ACHN (cell line): ENCODE measurements around the gene CALHM2.
A peak's percentile ranks its signal among the peaks of the same experiment; 100 is the strongest.
"Not testable (repeated sequence)": the region's sequence is repeated elsewhere in the genome, so short reads cannot be mapped to it uniquely, and the experiment has no call there.

ENCODE experiments used
- DNase-seq: peaks from one replicate; pipeline ENCODE4 v3.0.0-alpha.2; 2015
- in situ Hi-C: cut with HindIII; loops from 2 replicates; pipeline ENCODE4 v1.10.0; 2017; ENCODE audit warnings: low sequenced_read_pairs, low pct_ligation_motif_present, low pct_unique_long_range_greater_than_20kb

The CALHM2 gene

GRCh38 chr10:103451831-103452505 is at the start of gene CALHM2:
Gene CALHM2, minus strand, starts transcription at chr10:103452370. Its CDS starts 2,429 bp downstream, at chr10:103449941.
- in situ Hi-C loops, result no loop called here
- DNase-seq, result peak; percentile 52

GRCh38 chr10:103501186-103501585 is 49.0 kb upstream of the CALHM2 start:
- no peak for DNase-seq
- in situ Hi-C loops, result no loop called here

- in situ Hi-C loops, result no loop called here
- DNase-seq, result no peak
These were observed 48.3 kb upstream of the CALHM2 start for GRCh38 chr10:103500481-103500880.

GRCh38 chr10:103499881-103500280 is 47.7 kb upstream of the CALHM2 start:
- in situ Hi-C loops, result no loop called here
- no peak for DNase-seq

- DNase-seq, result no peak
- in situ Hi-C loops, result no loop called here
These were observed 46.9 kb upstream of the CALHM2 start for GRCh38 chr10:103498936-103499638.

- no peak for DNase-seq
- in situ Hi-C loops, result no loop called here
These were observed 45.2 kb upstream of the CALHM2 start for GRCh38 chr10:103497161-103497915.

- in situ Hi-C loops, result no loop called here
- DNase-seq, result no peak
These were observed 43.2 kb upstream of the CALHM2 start for GRCh38 chr10:103495321-103495720.

- in situ Hi-C loops, result no loop called here
- no peak for DNase-seq
These were observed 42.0 kb upstream of the CALHM2 start for GRCh38 chr10:103493916-103494877.

GRCh38 chr10:103493362-103493915 is 41.3 kb upstream of the CALHM2 start, which contains the start of gene NEURL1:
Gene NEURL1, plus strand, starts transcription at chr10:103493705. Its CDS starts 683 bp downstream, at chr10:103494388.
- DNase-seq, result no peak
- in situ Hi-C loops, result no loop called here

GRCh38 chr10:103492655-103493261 is 40.6 kb upstream of the CALHM2 start:
- DNase-seq, result no peak
- in situ Hi-C loops, result no loop called here

- in situ Hi-C loops, result no loop called here
- peak; percentile 85 for DNase-seq
These were observed 39.7 kb upstream of the CALHM2 start for GRCh38 chr10:103491729-103492364.

GRCh38 chr10:103490986-103491314 is 38.8 kb upstream of the CALHM2 start:
- no peak for DNase-seq
- in situ Hi-C loops, result no loop called here

- DNase-seq, result no peak
- in situ Hi-C loops, result no loop called here
These were observed 35.2 kb upstream of the CALHM2 start for GRCh38 chr10:103487410-103487708.

GRCh38 chr10:103486635-103487409 is 34.7 kb upstream of the CALHM2 start:
- DNase-seq, in situ Hi-C loops: not testable (repeated sequence)

- in situ Hi-C loops, result no loop called here
- DNase-seq, result peak; percentile 73
These were observed 29.9 kb upstream of the CALHM2 start for GRCh38 chr10:103481974-103482531.

GRCh38 chr10:103480521-103480920 is 28.4 kb upstream of the CALHM2 start:
- no peak for DNase-seq
- in situ Hi-C loops, result no loop called here

- in situ Hi-C loops, result no loop called here
- DNase-seq, result no peak
These were observed 27.0 kb upstream of the CALHM2 start, which contains the start of gene CALHM3 for GRCh38 chr10:103479135-103479534. Gene CALHM3, minus strand, starts transcription at chr10:103479240. Its CDS starts 208 bp downstream, at chr10:103479032.
